ENCODE measurements around the gene INVS.
"Not testable (repeated sequence)": the region's sequence is repeated elsewhere in the genome, so short reads cannot be mapped to it uniquely, and the experiment has no call there.

Gene INVS

GRCh38 chr9:100204796-100205195 is 105.8 kb downstream of the INVS start:
- no peak for DNase-seq

- DNase-seq: no peak
Observed at GRCh38 chr9:100206899-100207298, 107.9 kb downstream of the INVS start.

- DNase-seq: no peak
Observed at GRCh38 chr9:100208673-100209072, 109.6 kb downstream of the INVS start.

- no peak for DNase-seq
Observed at GRCh38 chr9:100211476-100211875, 112.4 kb downstream of the INVS start.

GRCh38 chr9:100213730-100214477 is 114.9 kb downstream of the INVS start:
- no peak for DNase-seq

GRCh38 chr9:100216178-100216787 is 117.2 kb downstream of the INVS start:
- no peak for DNase-seq

- no peak for DNase-seq
Observed at GRCh38 chr9:100217536-100217935, 118.5 kb downstream of the INVS start.

- no peak for DNase-seq
Observed at GRCh38 chr9:100219347-100219746, 120.3 kb downstream of the INVS start.

GRCh38 chr9:100220936-100221335 is 121.9 kb downstream of the INVS start:
- no peak for DNase-seq

GRCh38 chr9:100221538-100221937 is 122.5 kb downstream of the INVS start:
- DNase-seq: no peak

GRCh38 chr9:100222674-100223073 is 123.6 kb downstream of the INVS start:
- no peak for DNase-seq

GRCh38 chr9:100227636-100228035 is 128.6 kb downstream of the INVS start:
- no peak for DNase-seq

- no peak for DNase-seq
Observed at GRCh38 chr9:100228352-100228869, 129.4 kb downstream of the INVS start.

GRCh38 chr9:100229136-100229535 is 130.1 kb downstream of the INVS start:
- no peak for DNase-seq

- no peak for DNase-seq
Observed at GRCh38 chr9:100229561-100229960, 130.5 kb downstream of the INVS start.

GRCh38 chr9:100236986-100237385 is 137.9 kb downstream of the INVS start:
- not testable (repeated sequence) for DNase-seq

- no peak for DNase-seq
Observed at GRCh38 chr9:100240512-100240911, 141.5 kb downstream of the INVS start.

GRCh38 chr9:100267211-100267610 is 168.2 kb downstream of the INVS start:
- DNase-seq: no peak

- DNase-seq: no peak
Observed at GRCh38 chr9:100268271-100268670, 169.2 kb downstream of the INVS start.

GRCh38 chr9:100269656-100270055 is 170.6 kb downstream of the INVS start:
- no peak for DNase-seq

- DNase-seq: no peak
Observed at GRCh38 chr9:100277166-100277979, 178.3 kb downstream of the INVS start.

- no peak for DNase-seq
Observed at GRCh38 chr9:100281066-100281465, 182.0 kb downstream of the INVS start.

- no peak for DNase-seq
Observed at GRCh38 chr9:100281676-100282387, 182.8 kb downstream of the INVS start.
